ENCODE data around the gene TULP4.
"Not testable (repeated sequence)": the region's sequence is repeated elsewhere in the genome, so short reads cannot be mapped to it uniquely, and the experiment has no call there.

The TULP4 gene

GRCh38 chr6:158475344-158476302 is 163.4 kb downstream of the TULP4 start:
- peak; percentile 56 for FAIRE-seq

- no peak for FAIRE-seq
These were observed 164.1 kb downstream of the TULP4 start for GRCh38 chr6:158476389-158476788.

GRCh38 chr6:158477722-158478121 is 165.5 kb downstream of the TULP4 start:
- FAIRE-seq = not testable (repeated sequence)

- FAIRE-seq = no peak
These were observed 168.7 kb downstream of the TULP4 start for GRCh38 chr6:158480989-158481388.

- FAIRE-seq = no peak
These were observed 169.6 kb downstream of the TULP4 start for GRCh38 chr6:158481690-158482473.

- FAIRE-seq = no peak
These were observed 173.2 kb downstream of the TULP4 start for GRCh38 chr6:158485431-158485830.

- no peak for FAIRE-seq
These were observed 175.2 kb downstream of the TULP4 start for GRCh38 chr6:158487495-158487894.

GRCh38 chr6:158488065-158488464 is 175.8 kb downstream of the TULP4 start:
- FAIRE-seq = no peak

- FAIRE-seq = no peak
These were observed 177.2 kb downstream of the TULP4 start for GRCh38 chr6:158489441-158489840.

- no peak for FAIRE-seq
These were observed 180.6 kb downstream of the TULP4 start for GRCh38 chr6:158492881-158493280.

GRCh38 chr6:158496700-158497099 is 184.4 kb downstream of the TULP4 start:
- FAIRE-seq = no peak

GRCh38 chr6:158497620-158498019 is 185.4 kb downstream of the TULP4 start:
- FAIRE-seq = no peak

GRCh38 chr6:158498362-158498761 is 186.1 kb downstream of the TULP4 start:
- no peak for FAIRE-seq

- FAIRE-seq = no peak
These were observed 187.3 kb downstream of the TULP4 start for GRCh38 chr6:158499601-158500000.

- FAIRE-seq = no peak
These were observed 187.9 kb downstream of the TULP4 start for GRCh38 chr6:158500016-158500735.

- no peak for FAIRE-seq
These were observed 189.3 kb downstream of the TULP4 start for GRCh38 chr6:158501360-158502262.

- FAIRE-seq = no peak
These were observed 190.1 kb downstream of the TULP4 start for GRCh38 chr6:158502263-158502950.

- no peak for FAIRE-seq
These were observed 191.0 kb downstream of the TULP4 start for GRCh38 chr6:158503222-158503621.

- FAIRE-seq = no peak
These were observed 191.6 kb downstream of the TULP4 start for GRCh38 chr6:158503846-158504245.

- no peak for FAIRE-seq
These were observed 192.9 kb downstream of the TULP4 start for GRCh38 chr6:158505194-158505593.

- FAIRE-seq = no peak
These were observed 194.3 kb downstream of the TULP4 start for GRCh38 chr6:158506601-158507000.

Data from islet of Langerhans (tissue), 1 donor.